DND-41 (cell line): ENCODE data around the gene PPFIA2.

Experiments
- ATAC-seq: fragments of 200-7000 bp; cut with Tn5 transposase; 3 replicates; pipeline ENCODE4 v1.9.1; 2021; ENCODE audit warnings: low read depth; ENCODE audit not compliant: insufficient read depth
- DNase-seq: peaks from one replicate; pipeline ENCODE4 v3.0.0-alpha.2; 2020
- H2AFZ ChIP-seq: 2 replicates; pipeline ENCODE4 v1.6.0; 2012; ENCODE audit warnings: low read depth, low read length
- H3K27ac ChIP-seq: 2 replicates; pipeline ENCODE4 v1.5.1; 2012; ENCODE audit warnings: low read length, inconsistent platforms
- H3K27me3 ChIP-seq: fragments of 200-600 bp; sonication (generic); 2 replicates; pipeline ENCODE4 v1.6.0; 2012; ENCODE audit warnings: low read length, mild to moderate bottlenecking, inconsistent platforms; ENCODE audit not compliant: insufficient read depth, poor library complexity
- H3K36me3 ChIP-seq: 2 replicates; pipeline ENCODE4 v1.5.1; 2012; ENCODE audit warnings: low read length, inconsistent platforms; ENCODE audit not compliant: insufficient read depth
- H3K4me1 ChIP-seq: 2 replicates; pipeline ENCODE4 v1.5.1; 2012; ENCODE audit warnings: mild to moderate bottlenecking, low read length; ENCODE audit not compliant: insufficient read depth
- H3K4me2 ChIP-seq: 2 replicates; pipeline ENCODE4 v1.6.0; 2012; ENCODE audit warnings: mild to moderate bottlenecking, moderate library complexity, low read length, inconsistent platforms; ENCODE audit not compliant: insufficient read depth
- H3K4me3 ChIP-seq, 2 experiments: fragments of 200-600 bp in 1 of 2; shearing (Covaris generic) in 1 of 2; 2 replicates each; pipeline ENCODE4 v1.5.1; 2012 to 2016; ENCODE audit warnings: inconsistent platforms in 2 of 2, low read length in 2 of 2, mild to moderate bottlenecking in 2 of 2, low read depth in 1 of 2, moderate library complexity in 1 of 2
- H3K79me2 ChIP-seq: 2 replicates; pipeline ENCODE4 v1.6.0; 2012; ENCODE audit warnings: low read length, inconsistent platforms; ENCODE audit not compliant: insufficient read depth
- H3K9ac ChIP-seq: 2 replicates; pipeline ENCODE4 v1.6.0; 2012; ENCODE audit warnings: low read depth, mild to moderate bottlenecking, inconsistent platforms, low read length, moderate library complexity
- H3K9me3 ChIP-seq: 2 replicates; pipeline ENCODE4 v1.5.1; 2012; ENCODE audit warnings: low read length, moderate library complexity, mild to moderate bottlenecking, inconsistent platforms; ENCODE audit not compliant: insufficient read depth, severe bottlenecking
- H4K20me1 ChIP-seq: 2 replicates; pipeline ENCODE4 v1.6.0; 2012; ENCODE audit warnings: low read length; ENCODE audit not compliant: insufficient read depth
- CTCF ChIP-seq: IDR thresholded peaks from 2 replicates; pipeline ENCODE4 v1.5.1; 2012; ENCODE audit warnings: borderline replicate concordance, low read length, moderate library complexity, mild to moderate bottlenecking; ENCODE audit not compliant: poor library complexity, severe bottlenecking; ENCODE audit errors: extremely low read depth
- EZH2 ChIP-seq: IDR thresholded peaks from 3 replicates; pipeline ENCODE4 v1.6.1; 2012; ENCODE audit warnings: borderline replicate concordance, low read depth, mild to moderate bottlenecking, moderate library complexity, low read length, inconsistent platforms; ENCODE audit not compliant: severe bottlenecking

PPFIA2 gene

DNA sequence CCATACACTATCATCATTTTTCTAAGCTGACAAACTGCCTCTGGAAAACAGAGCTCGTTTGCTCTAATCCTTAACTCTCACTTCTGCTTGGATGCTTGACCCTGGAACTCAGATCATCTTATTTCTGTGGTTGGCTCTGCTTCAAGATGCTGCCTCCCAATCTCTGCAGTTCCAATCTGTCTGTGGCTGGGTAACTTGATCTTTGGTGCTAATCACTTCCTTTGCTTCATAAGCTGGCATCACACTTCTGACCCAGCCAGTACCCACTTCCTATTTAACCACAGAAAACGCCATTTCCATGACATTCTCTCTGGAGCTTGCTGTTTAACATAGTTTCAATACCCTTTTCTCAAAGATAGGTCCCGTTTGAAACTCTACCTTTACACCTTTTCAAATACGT is 427.1 kb downstream of the PPFIA2 start:
- no peaks in the 10 kb centered on the region for H3K4me1 ChIP-seq
- no peaks in the 10 kb centered on the region for H3K79me2 ChIP-seq
- TF ChIP-seq CTCF (no peak), EZH2 (no peak)
- no peak overlapping the region for H3K4me2 ChIP-seq
- H3K36me3 ChIP-seq, result no peaks in the 10 kb centered on the region
- no peaks in the 10 kb centered on the region for H3K27me3 ChIP-seq
- H3K9ac ChIP-seq, result no peak overlapping the region
- H3K27ac ChIP-seq, result no peak overlapping the region
- H3K4me3 ChIP-seq, result no peak overlapping the region
- no peaks in the 10 kb centered on the region for H3K9me3 ChIP-seq
- no peaks in the 10 kb centered on the region for H4K20me1 ChIP-seq
- ATAC-seq (no peak), DNase-seq (no peak)
- no peak overlapping the region for H2AFZ ChIP-seq

GRCh38 chr12:81330480-81330879 is 428.7 kb downstream of the PPFIA2 start:
- no peak for TF ChIP-seq EZH2
- TF ChIP-seq CTCF, result no peak
- Histone ChIP-seq H3K36me3 (no peaks in the 10 kb centered on the region), H3K27ac (no peak overlapping the region), H4K20me1 (no peaks in the 10 kb centered on the region), H3K4me3 (no peak overlapping the region), H3K4me2 (no peak overlapping the region), H3K27me3 (no peaks in the 10 kb centered on the region), H3K4me1 (no peaks in the 10 kb centered on the region), H3K9me3 (no peaks in the 10 kb centered on the region), H3K79me2 (no peaks in the 10 kb centered on the region), H3K9ac (no peak overlapping the region), H2AFZ (no peak overlapping the region)
- no peak for DNase-seq
- no peak for ATAC-seq

DNA sequence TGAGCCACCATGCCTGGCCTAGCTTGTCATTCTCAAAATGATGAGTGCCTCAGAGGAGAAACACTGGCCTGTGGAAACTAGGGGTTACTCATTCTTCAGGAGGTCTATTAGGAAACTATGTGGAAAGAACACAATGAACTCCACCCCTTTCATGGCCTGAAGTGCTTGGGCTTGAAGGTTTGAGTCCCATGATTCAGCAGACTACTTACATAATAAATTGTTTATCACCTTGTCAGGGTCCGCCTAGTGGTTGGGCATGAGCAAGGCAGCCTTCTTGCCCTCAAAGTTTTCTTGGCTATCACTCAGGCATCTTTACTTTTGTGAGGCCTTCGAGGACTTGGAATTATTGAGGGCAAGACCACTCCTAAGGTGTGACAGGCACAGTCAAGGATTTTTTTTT is 430.1 kb downstream of the PPFIA2 start:
- Histone ChIP-seq H3K9me3 (no peaks in the 10 kb centered on the region), H3K27ac (no peak overlapping the region), H3K4me2 (no peak overlapping the region), H3K79me2 (no peaks in the 10 kb centered on the region), H4K20me1 (no peaks in the 10 kb centered on the region), H3K36me3 (no peaks in the 10 kb centered on the region), H3K4me3 (no peak overlapping the region), H2AFZ (no peak overlapping the region), H3K9ac (no peak overlapping the region), H3K27me3 (no peaks in the 10 kb centered on the region), H3K4me1 (no peaks in the 10 kb centered on the region)
- TF ChIP-seq CTCF (peak; percentile 47), EZH2 (no peak)
- peak; percentile 4 for DNase-seq
- no peak for ATAC-seq

DNA sequence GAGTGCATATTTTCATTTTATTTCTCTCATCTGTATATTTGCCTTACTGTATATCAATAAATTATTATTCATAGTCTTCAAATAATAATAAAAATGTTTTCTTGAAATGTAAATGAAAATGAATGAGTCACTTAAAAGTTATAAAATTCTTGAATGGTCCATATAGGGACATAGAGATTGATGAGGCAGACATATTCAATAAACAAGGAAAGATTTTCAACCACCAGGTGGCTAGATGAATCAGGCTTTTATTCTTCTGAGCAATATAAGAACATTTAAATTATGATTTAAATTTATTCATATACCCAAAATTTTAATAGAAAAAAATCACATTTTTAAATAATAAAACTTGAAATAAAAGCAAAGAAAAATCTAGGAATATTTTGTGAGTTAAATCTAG is 431.7 kb downstream of the PPFIA2 start:
- Histone ChIP-seq H3K4me3 (no peak overlapping the region), H3K36me3 (no peaks in the 10 kb centered on the region), H3K27me3 (no peaks in the 10 kb centered on the region), H3K4me2 (no peak overlapping the region), H3K9me3 (no peaks in the 10 kb centered on the region), H2AFZ (no peak overlapping the region), H3K27ac (no peak overlapping the region), H3K79me2 (no peaks in the 10 kb centered on the region), H3K4me1 (no peaks in the 10 kb centered on the region), H3K9ac (no peak overlapping the region), H4K20me1 (no peaks in the 10 kb centered on the region)
- ATAC-seq, result no peak
- TF ChIP-seq CTCF, result no peak
- no peak for TF ChIP-seq EZH2
- no peak for DNase-seq
